GM12878 (cell line): ENCODE measurements around the gene PIK3C2B. TPM values are rescaled to one million over a fixed set of nuclear protein-coding genes. Genes with fewer than 3 reads are reported as not detected.

Experiments used
- ATAC-seq: fragments of 200-7000 bp; cut with Tn5 transposase; 3 replicates; pipeline ENCODE4 v1.9.1; 2020; ENCODE audit warnings: mild to moderate bottlenecking, moderate library complexity
- BruUV-seq: library from RNA; stranded (reverse); fragments of 400-500 nt; replicated peaks from 2 replicates; lab custom pipeline; 2021; lab: Mats Ljungman, UMichigan
- CTCF ChIA-PET: fragments of 300-600 bp; sonication (Branson Sonifier 250); formaldehyde crosslinking; extraction: SDS; loops from one replicate; lab custom pipeline; 2021; ENCODE audit warnings: inconsistent platforms; lab: Yijun Ruan, JAX
- POLR2A ChIA-PET: fragments of 350-600 bp; formaldehyde crosslinking; extraction: SDS; loops from one replicate; lab custom pipeline; 2021; ENCODE audit warnings: inconsistent platforms; lab: Charles Lee
- RAD21 ChIA-PET: fragments of 300-600 bp; sonication (Branson Sonifier 250); formaldehyde crosslinking; loops from one replicate; lab custom pipeline; 2023; ENCODE audit warnings: antibody characterized with exemption; ENCODE audit not compliant: unreplicated experiment; lab: Charles Lee
- SMC1A ChIA-PET: fragments of 300-600 bp; sonication (Branson Sonifier 250); formaldehyde crosslinking; loops from one replicate; lab custom pipeline; 2023; ENCODE audit not compliant: unreplicated experiment, uncharacterized antibody; lab: Charles Lee
- DNase-seq: peaks from one replicate; pipeline ENCODE4 v3.0.0-alpha.2; 2011; ENCODE audit warnings: low read depth, low spot score
- FAIRE-seq: peaks from 3 replicates; lab custom pipeline; 2011; peaks lifted over from hg19 to GRCh38; lab: Jason Lieb, UNC
- H2AFZ ChIP-seq: 2 replicates; pipeline ENCODE4 v1.6.0; 2011; ENCODE audit warnings: low read depth, low read length, control low read depth; ENCODE audit not compliant: control insufficient read depth
- H3K27ac ChIP-seq: 2 replicates; pipeline ENCODE4 v1.5.1; 2011; ENCODE audit warnings: control low read depth; ENCODE audit not compliant: control insufficient read depth, insufficient read depth
- H3K27me3 ChIP-seq, 2 experiments: replicated peaks in 1 of 2; 2 replicates each; pipeline versions ENCODE4 v1.6.0 to v1.6.1; 2011; ENCODE audit warnings: low read length in 1 of 2; ENCODE audit not compliant: control insufficient read depth in 2 of 2, insufficient read depth in 2 of 2
- H3K36me3 ChIP-seq, 2 experiments: 2 replicates each; pipeline ENCODE4 v1.5.1; 2011; ENCODE audit warnings: low read length in 1 of 2; ENCODE audit not compliant: control insufficient read depth in 2 of 2, insufficient read depth in 2 of 2
- H3K4me1 ChIP-seq: 2 replicates; pipeline ENCODE4 v1.6.1; 2011; ENCODE audit warnings: mild to moderate bottlenecking, low read length, moderate library complexity, mixed read lengths; ENCODE audit not compliant: control insufficient read depth, insufficient read depth
- H3K4me2 ChIP-seq: 2 replicates; pipeline ENCODE4 v1.6.0; 2011; ENCODE audit warnings: control low read depth; ENCODE audit not compliant: control insufficient read depth, insufficient read depth
- H3K4me3 ChIP-seq: fragments of 200-600 bp; sonication (generic); 2 replicates; pipeline ENCODE4 v1.5.1; 2016
- H3K79me2 ChIP-seq: 2 replicates; pipeline ENCODE4 v1.6.0; 2011; ENCODE audit warnings: low read length; ENCODE audit not compliant: control insufficient read depth, insufficient read depth
- H3K9ac ChIP-seq: 2 replicates; pipeline ENCODE4 v1.8.0; 2011; ENCODE audit warnings: low read length, control low read depth, mixed read lengths; ENCODE audit not compliant: control insufficient read depth, insufficient read depth
- H3K9me3 ChIP-seq: replicated peaks from 3 replicates; pipeline ENCODE4 v1.5.1; 2011; ENCODE audit warnings: mild to moderate bottlenecking, low read length; ENCODE audit not compliant: control insufficient read depth, insufficient read depth
- H4K20me1 ChIP-seq: 2 replicates; pipeline ENCODE4 v1.6.0; 2011; ENCODE audit not compliant: control insufficient read depth, insufficient read depth
- BCL11A ChIP-seq: IDR thresholded peaks from 2 replicates; pipeline ENCODE4 v1.6.1; 2011; ENCODE audit warnings: low read depth, low read length
- DPF2 ChIP-seq: fragments of 450-650 bp; IDR thresholded peaks from 2 replicates; pipeline ENCODE4 v1.6.1; 2017; ENCODE audit warnings: mild to moderate bottlenecking
- MEF2B ChIP-seq: fragments of 450-650 bp; IDR thresholded peaks from 2 replicates; pipeline ENCODE4 v1.6.1; 2018; ENCODE audit warnings: mild to moderate bottlenecking, moderate library complexity; ENCODE audit not compliant: partially characterized antibody, poor library complexity, severe bottlenecking
- MTA2 ChIP-seq: fragments of 450-650 bp; IDR thresholded peaks from 2 replicates; pipeline ENCODE4 v1.6.1; 2016; ENCODE audit warnings: low read depth, mild to moderate bottlenecking, moderate library complexity
- YY1 ChIP-seq: IDR thresholded peaks from 2 replicates; pipeline ENCODE4 v1.6.1; 2011; ENCODE audit warnings: low read depth, mild to moderate bottlenecking, low read length
- WGBS: methylation state at CpG from one replicate; pipeline ENCODE4 v1.1.6; 2016; ENCODE audit warnings: low lambda C conversion rate; ENCODE audit not compliant: insufficient replicate concordance, insufficient coverage; ENCODE audit errors: missing lambda C conversion rate; 5-methylcytosine and 5-hydroxymethylcytosine counted together
- in situ Hi-C: fragments of 300-500 bp; cut with MboI; formaldehyde crosslinking; loops from 9 replicates; pipeline ENCODE4 v1.14.3; 2018; ENCODE audit warnings: mixed read lengths
- intact Hi-C: fragments of 100-400 bp; cut with micrococcal nuclease; formaldehyde crosslinking; loops from one replicate; pipeline ENCODE4 v1.14.2; 2022; ENCODE audit not compliant: unreplicated experiment
- polyA plus RNA-seq, 11 experiments: library from polyadenylated mRNA; depleted of rRNA in 4 of 11; unstranded in 6 of 11; stranded (reverse) in 5 of 11; fragments of >200 nt; fragmentation: Nextera tagmentation in 4 of 11; fragmentation: Illumina TruSeq in 1 of 11; extraction: Ambion mirVana in 4 of 11; extraction: Trizol in 1 of 11; gene quantifications; 1 replicate in 1 of 11; 2 replicates in 10 of 11; pipeline versions ENCODE4 v1.2.1 to v1.2.3, GENCODE V29; 2011 to 2016; ENCODE audit warnings: inconsistent platforms in 2 of 11, missing spikeins in 2 of 11, low read depth in 1 of 11
- total RNA-seq, 4 experiments: library from RNA; depleted of rRNA in 3 of 4; stranded (reverse); fragments of >200 nt in 3 of 4; fragmentation: Illumina TruSeq in 1 of 4; extraction: Trizol in 1 of 4; gene quantifications; 2 replicates each; pipeline versions ENCODE4 v1.2.1 to v1.2.3, GENCODE V29; 2013 to 2021
- TF ChIP-seq, protein P1 (sequence below): fragments of 450-650 bp; IDR thresholded peaks from 2 replicates; pipeline ENCODE4 v1.6.1; 2017; ENCODE audit warnings: low read depth, mild to moderate bottlenecking, moderate library complexity

PIK3C2B gene
- total and polyA plus RNA-seq, 10 of the 15 experiments (the other 5 are each of a cell fraction or from before 2014, with no cell fraction given): 2.2 to 38.1 (median 11.4) TPM

DNA sequence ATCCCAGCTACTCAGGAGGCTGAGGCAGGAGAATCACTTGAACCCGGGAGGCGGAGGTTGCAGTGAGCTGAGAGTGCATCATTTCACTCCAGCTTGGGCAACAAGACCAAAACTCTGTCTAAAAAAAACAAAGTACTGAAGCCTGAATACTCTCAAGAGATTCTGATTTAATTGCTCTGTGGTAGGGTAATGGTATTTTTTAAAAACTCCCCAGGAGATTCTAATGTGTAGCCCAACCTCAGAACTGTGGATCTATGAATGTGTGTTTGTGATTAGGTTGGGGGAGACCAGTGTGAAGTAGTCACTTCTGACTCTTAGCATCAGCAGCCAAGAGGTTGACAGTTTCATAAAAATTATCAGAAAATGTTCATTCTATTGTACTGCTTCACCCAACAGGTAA, 21.9 kb downstream of the PIK3C2B start:
- no TSS peak for BruUV-seq
- peak; percentile 82 for ATAC-seq
- 33% methylated on average over 2 of the region's 2 CpGs for WGBS
- no peak for FAIRE-seq
- ChIA-PET POLR2A (interaction anchor here (1.0 kb wide), 1 partner anchor 9 kb away, joined by 3 read pairs; no protein-coding TSS in a partner anchor), CTCF (interaction anchor here (1.1 to 39.0 kb wide), 3 partner anchors 28 to 74 kb away, joined by 3 to 2021 read pairs (median 471); partner anchors contain the start of gene PIK3C2B), RAD21 (interaction anchor here (1.0 to 3.3 kb wide), 4 partner anchors 8 to 26 kb away, joined by 3 to 11 read pairs (median 3); no protein-coding TSS in a partner anchor), SMC1A (interaction anchor here (0.9 to 18.3 kb wide), 3 partner anchors 16 to 28 kb away, joined by 3 to 408 read pairs (median 112); partner anchors contain the start of gene PIK3C2B)
- in situ Hi-C loops (no loop called here), intact Hi-C loops (no loop called here)
- Histone ChIP-seq H3K9ac (no peak overlapping the region), H3K4me1 (peaks cover 6% of the 10 kb centered on the region; the same call in 1 of the 2 replicates), H3K4me3 (no peak overlapping the region), H4K20me1 (no peaks in the 10 kb centered on the region), H3K4me2 (no peak overlapping the region), H3K79me2 (peaks cover 4% of the 10 kb centered on the region), H3K36me3 (peaks cover 6 to 11% of the 10 kb centered on the region in 2 experiments; a peak in 3 of 4 replicates), H3K27ac (no peak overlapping the region), H2AFZ (no peak overlapping the region), H3K27me3 (no peaks in the 10 kb centered on the region), H3K9me3 (no peaks in the 10 kb centered on the region)
- TF ChIP-seq MTA2 (peak; percentile 75), BCL11A (0 out of 2 replicates have a peak, but pooled peaks have one; percentile 13), MEF2B (peak; percentile 55), YY1 (no peak), DPF2 (peak; percentile 24; the same call in 1 of the 2 replicates)
- TF ChIP-seq, protein P1, sequence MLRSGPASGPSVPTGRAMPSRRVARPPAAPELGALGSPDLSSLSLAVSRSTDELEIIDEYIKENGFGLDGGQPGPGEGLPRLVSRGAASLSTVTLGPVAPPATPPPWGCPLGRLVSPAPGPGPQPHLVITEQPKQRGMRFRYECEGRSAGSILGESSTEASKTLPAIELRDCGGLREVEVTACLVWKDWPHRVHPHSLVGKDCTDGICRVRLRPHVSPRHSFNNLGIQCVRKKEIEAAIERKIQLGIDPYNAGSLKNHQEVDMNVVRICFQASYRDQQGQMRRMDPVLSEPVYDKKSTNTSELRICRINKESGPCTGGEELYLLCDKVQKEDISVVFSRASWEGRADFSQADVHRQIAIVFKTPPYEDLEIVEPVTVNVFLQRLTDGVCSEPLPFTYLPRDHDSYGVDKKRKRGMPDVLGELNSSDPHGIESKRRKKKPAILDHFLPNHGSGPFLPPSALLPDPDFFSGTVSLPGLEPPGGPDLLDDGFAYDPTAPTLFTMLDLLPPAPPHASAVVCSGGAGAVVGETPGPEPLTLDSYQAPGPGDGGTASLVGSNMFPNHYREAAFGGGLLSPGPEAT: peak; percentile 61; the same call in 1 of the 2 replicates
- no peak for DNase-seq
